Right renal cortex interstitium (tissue), 3 donors: ENCODE measurements around the gene EMD. TPM values are rescaled to one million over a fixed set of nuclear protein-coding genes. Genes with fewer than 3 reads are reported as not detected.

Experiments used
- DNase-seq, 3 donors: peaks; one replicate each; pipeline ENCODE4 v3.0.0-alpha.2; 2013; ENCODE audit warnings: low read depth in 3 of 3, low spot score in 2 of 3
- polyA plus RNA-seq, 3 donors: library from polyadenylated mRNA; unstranded; fragments of 120-200 nt; gene quantifications; one replicate each; pipeline ENCODE4 v1.2.1, GENCODE V29; 2013; ENCODE audit not compliant: insufficient read length in 3 of 3

EMD gene
- polyA plus RNA-seq, 3 donors: 64.7 to 67.6 (median 66.3) TPM

- DNase-seq: no peak
These were observed 33.4 kb downstream of the EMD start for GRCh38 chrX:154412468-154412867.

GRCh38 chrX:154413142-154413541 is 34.0 kb downstream of the EMD start:
- no peak for DNase-seq

- DNase-seq: no peak
These were observed 38.1 kb downstream of the EMD start for GRCh38 chrX:154417157-154417556.

- no peak for DNase-seq
These were observed 40.1 kb downstream of the EMD start for GRCh38 chrX:154419189-154419588.

- DNase-seq: no peak
These were observed 40.8 kb downstream of the EMD start for GRCh38 chrX:154419688-154420401.

GRCh38 chrX:154420402-154420756 is 41.3 kb downstream of the EMD start:
- no peak for DNase-seq

GRCh38 chrX:154426916-154427770 is 48.0 kb downstream of the EMD start:
- no peak for DNase-seq

- peak in 1 of 3 donors; percentile 74 for DNase-seq
These were observed 49.4 kb downstream of the EMD start, which contains the start of gene ATP6AP1 for GRCh38 chrX:154428176-154429171. TSS of gene ATP6AP1 (plus strand) at chrX:154428677. CDS start at chrX:154428693, 16 bp downstream.

- no peak for DNase-seq
These were observed 50.6 kb downstream of the EMD start for GRCh38 chrX:154429711-154430110.

- DNase-seq: no peak
These were observed 51.4 kb downstream of the EMD start for GRCh38 chrX:154430479-154430878.

- no peak for DNase-seq
These were observed 51.8 kb downstream of the EMD start for GRCh38 chrX:154430916-154431315.

Other genes with a start within 250 kb of the EMD start
- not detected for gene OPN1LW, start 235.1 kb upstream of the EMD start, polyA plus RNA-seq
- not detected for gene OPN1MW, start 196.7 kb upstream of the EMD start, polyA plus RNA-seq
- not detected for gene OPN1MW2, start 159.5 kb upstream of the EMD start, polyA plus RNA-seq
- gene OPN1MW3, start 121.7 kb upstream of the EMD start, polyA plus RNA-seq: not detected
- gene TEX28, start 84.2 kb upstream of the EMD start, polyA plus RNA-seq: not detected
- under 1 TPM; 0.28 to 0.76 (median 0.45) TPM for gene TKTL1, start 83.5 kb upstream of the EMD start, polyA plus RNA-seq
- 100 to 1,000 TPM; 393 to 423 (median 399) TPM for gene FLNA, start 4.7 kb upstream of the EMD start, polyA plus RNA-seq
- gene RPL10, start 19.1 kb downstream of the EMD start, polyA plus RNA-seq: 1,000 to 10,000 TPM; 2,793 to 3,161 (median 3,142) TPM
- gene DNASE1L1, start 30.0 kb downstream of the EMD start, polyA plus RNA-seq: 10 to 100 TPM; 11.3 to 14.0 (median 11.4) TPM
- 10 to 100 TPM; 26.1 to 30.1 (median 28.7) TPM for gene TAFAZZIN, start 32.2 kb downstream of the EMD start, polyA plus RNA-seq
- 100 to 1,000 TPM; 136 to 162 (median 151) TPM for gene ATP6AP1, start 49.4 kb downstream of the EMD start, polyA plus RNA-seq
- 100 to 1,000 TPM; 106 to 109 (median 107) TPM for gene GDI1, start 57.9 kb downstream of the EMD start, polyA plus RNA-seq
- 10 to 100 TPM; 51.3 to 58.1 (median 55.9) TPM for gene FAM50A, start 64.8 kb downstream of the EMD start, polyA plus RNA-seq
- 10 to 100 TPM; 33.5 to 40.7 (median 38.1) TPM for gene PLXNA3, start 79.0 kb downstream of the EMD start, polyA plus RNA-seq
- gene LAGE3, start 100.0 kb downstream of the EMD start, polyA plus RNA-seq: 10 to 100 TPM in 2 of 3 donors, 1 to 10 TPM in 1; 9.7 to 12.0 (median 10.8) TPM
- 10 to 100 TPM; 25.6 to 29.3 (median 28.1) TPM for gene UBL4A, start 107.3 kb downstream of the EMD start, polyA plus RNA-seq
- gene SLC10A3, start 111.3 kb downstream of the EMD start, polyA plus RNA-seq: 10 to 100 TPM; 15.9 to 18.3 (median 15.9) TPM
- 10 to 100 TPM; 24.3 to 29.3 (median 28.0) TPM for gene FAM3A, start 136.9 kb downstream of the EMD start, polyA plus RNA-seq
- gene G6PD, start 167.6 kb downstream of the EMD start, polyA plus RNA-seq: 10 to 100 TPM; 37.7 to 40.9 (median 39.4) TPM
- 10 to 100 TPM; 11.1 to 17.9 (median 15.4) TPM for gene IKBKG, start 168.3 kb downstream of the EMD start, polyA plus RNA-seq
- gene CTAG1A, start 205.8 kb downstream of the EMD start, polyA plus RNA-seq: not detected
- gene CTAG1B, start 240.0 kb downstream of the EMD start, polyA plus RNA-seq: not detected